Liver (tissue), 9 donors: ENCODE data around the gene PLA2G6. TPM values are rescaled to one million over a fixed set of nuclear protein-coding genes. Genes with fewer than 3 reads are reported as not detected.

Experiments
- DNase-seq: peaks from one replicate; pipeline ENCODE4 v3.0.0-alpha.2; 2017; ENCODE audit warnings: low spot score
- H3K27ac ChIP-seq, 2 donors: one replicate each; pipeline ENCODE4 v1.7.0; 2013; ENCODE audit warnings: inconsistent platforms in 2 of 2, low read length in 2 of 2, control low read depth in 1 of 2, low read depth in 1 of 2, mild to moderate bottlenecking in 1 of 2
- H3K27me3 ChIP-seq, 4 donors: one replicate each; pipeline versions ENCODE4 v1.6.1 to v1.7.0; 2013; ENCODE audit warnings: low read length in 3 of 4, inconsistent platforms in 1 of 4, mild to moderate bottlenecking in 1 of 4, moderate library complexity in 1 of 4; ENCODE audit not compliant: control insufficient read depth in 4 of 4, insufficient read depth in 4 of 4
- H3K36me3 ChIP-seq, 4 donors: one replicate each; pipeline versions ENCODE4 v1.6.1 to v1.7.0; 2013; ENCODE audit warnings: low read length in 3 of 4, mild to moderate bottlenecking in 3 of 4, low read depth in 1 of 4, moderate library complexity in 1 of 4; ENCODE audit not compliant: control insufficient read depth in 4 of 4, insufficient read depth in 3 of 4
- H3K4me1 ChIP-seq, 4 donors: one replicate each; pipeline versions ENCODE4 v1.6.1 to v1.7.0; 2013; ENCODE audit warnings: low read length in 3 of 4, mild to moderate bottlenecking in 3 of 4, moderate library complexity in 1 of 4; ENCODE audit not compliant: control insufficient read depth in 4 of 4, insufficient read depth in 4 of 4
- H3K4me3 ChIP-seq, 3 donors: one replicate each; pipeline versions ENCODE4 v1.6.1 to v1.7.0; 2013; ENCODE audit warnings: low read length in 3 of 3, control low read depth in 1 of 3, low read depth in 1 of 3, mild to moderate bottlenecking in 1 of 3
- H3K9ac ChIP-seq, 2 donors: one replicate each; pipeline ENCODE4 v1.7.0; 2013; ENCODE audit warnings: low read length in 2 of 2, mild to moderate bottlenecking in 2 of 2, moderate library complexity in 2 of 2, control low read depth in 1 of 2, low read depth in 1 of 2
- H3K9me3 ChIP-seq, 4 donors: one replicate each; pipeline versions ENCODE4 v1.6.1 to v1.7.0; 2013; ENCODE audit warnings: low read length in 3 of 4; ENCODE audit not compliant: control insufficient read depth in 4 of 4
- EGR1 ChIP-seq, 2 donors: IDR thresholded peaks; 2 replicates each; pipeline ENCODE4 v1.6.1; 2016 to 2018; ENCODE audit warnings: antibody characterized with exemption in 2 of 2, low read depth in 2 of 2
- FOXA1 ChIP-seq: IDR thresholded peaks from 2 replicates; pipeline ENCODE4 v1.6.1; 2016; ENCODE audit warnings: antibody characterized with exemption
- HNF4A ChIP-seq, 2 donors: conservative IDR thresholded peaks; 2 replicates each; pipeline ENCODE4 v1.6.1; 2016; ENCODE audit warnings: antibody characterized with exemption in 2 of 2, mild to moderate bottlenecking in 2 of 2
- HNF4G ChIP-seq: IDR thresholded peaks from 2 replicates; pipeline ENCODE4 v1.6.1; 2016; ENCODE audit warnings: antibody characterized with exemption
- NR2F2 ChIP-seq: IDR thresholded peaks from 2 replicates; pipeline ENCODE4 v1.6.1; 2016; ENCODE audit warnings: antibody characterized with exemption
- RAD21 ChIP-seq, 2 donors: IDR thresholded peaks; 2 replicates each; pipeline ENCODE4 v1.6.1; 2016; ENCODE audit warnings: antibody characterized with exemption in 2 of 2, mild to moderate bottlenecking in 2 of 2
- SP1 ChIP-seq: IDR thresholded peaks from 2 replicates; pipeline ENCODE4 v1.6.1; 2018; ENCODE audit warnings: antibody characterized with exemption, mild to moderate bottlenecking
- TAF1 ChIP-seq: conservative IDR thresholded peaks from 2 replicates; pipeline ENCODE4 v1.6.1; 2016; ENCODE audit warnings: antibody characterized with exemption, mild to moderate bottlenecking
- WGBS: extraction: QIAGEN DNeasy Blood & Tissue Kit; methylation state at CpG from one replicate; pipeline ENCODE4 v1.1.7; 2013; 5-methylcytosine and 5-hydroxymethylcytosine counted together
- polyA plus RNA-seq, 2 donors: library from polyadenylated mRNA; stranded (reverse) in 1 of 2; unstranded in 1 of 2; fragments of 200-250 nt in 1 of 2; fragments of >200 nt in 1 of 2; fragmentation: Nextera tagmentation in 1 of 2; extraction: Ambion mirVana in 1 of 2; gene quantifications; one replicate each; pipeline versions ENCODE4 v1.2.1 to v1.2.3, GENCODE V29; 2013 to 2015
- total RNA-seq, 2 donors: library from RNA; depleted of rRNA; stranded (reverse); fragments of >200 nt; gene quantifications; one replicate each; pipeline ENCODE4 v1.2.3, GENCODE V29; 2014
- TF ChIP-seq, protein P1 (sequence below): IDR thresholded peaks from 2 replicates; pipeline ENCODE4 v1.6.1; 2016; ENCODE audit warnings: antibody characterized with exemption
- TF ChIP-seq, protein P2 (sequence below): IDR thresholded peaks from 2 replicates; pipeline ENCODE4 v1.6.1; 2016; ENCODE audit warnings: antibody characterized with exemption, mild to moderate bottlenecking
- TF ChIP-seq, protein P3 (sequence below): IDR thresholded peaks from 2 replicates; pipeline ENCODE4 v1.6.1; 2016; ENCODE audit warnings: antibody characterized with exemption
- TF ChIP-seq, protein P4 (sequence below): fragments of 150-350 bp; IDR thresholded peaks from 2 replicates; pipeline ENCODE4 v1.5.1; 2017; ENCODE audit warnings: improper control_type of control experiment, low read depth, low read length; ENCODE audit not compliant: missing input control
- donor health status: healthy.
- donor health status: healthy.
- donor health status: healthy.
- donor health status: healthy.
- donor health status: healthy.

Gene PLA2G6
- total and polyA plus RNA-seq, 4 donors, result 5.7 to 9.0 (median 7.2) TPM

DNA sequence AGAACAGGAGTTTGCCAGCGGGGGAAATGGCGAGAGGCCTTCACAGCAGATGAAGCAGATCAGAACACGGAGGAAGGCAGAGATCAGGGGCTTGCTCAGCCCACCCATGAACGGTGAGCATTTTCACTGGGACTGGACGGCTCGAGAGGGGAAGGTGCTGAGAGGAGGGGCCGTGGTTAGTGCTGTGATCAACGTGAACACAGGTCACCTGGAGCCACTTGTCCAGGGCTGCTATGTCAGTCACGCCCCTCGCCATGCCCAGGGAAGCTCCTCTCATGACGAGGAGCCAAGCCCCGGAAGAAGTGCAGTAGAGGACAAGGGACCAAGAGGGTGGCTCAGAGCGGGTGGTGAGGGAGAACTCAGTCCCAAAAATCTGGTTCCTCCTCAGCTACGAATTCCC, 7.0 kb downstream of the PLA2G6 start:
- no peak for DNase-seq
- Histone ChIP-seq H3K4me1 (peaks cover 7 to 17% (median 17%) of the 10 kb centered on the region in 4 donors), H3K4me3 (no peak overlapping the region), H3K27ac (no peak overlapping the region), H3K27me3 (no peaks in the 10 kb centered on the region), H3K36me3 (peaks cover 0 to 1% (median 0%) of the 10 kb centered on the region in 4 donors), H3K9me3 (no peaks in the 10 kb centered on the region), H3K9ac (no peak overlapping the region)
- no peak for TF ChIP-seq TAF1
- TF ChIP-seq, protein P1, sequence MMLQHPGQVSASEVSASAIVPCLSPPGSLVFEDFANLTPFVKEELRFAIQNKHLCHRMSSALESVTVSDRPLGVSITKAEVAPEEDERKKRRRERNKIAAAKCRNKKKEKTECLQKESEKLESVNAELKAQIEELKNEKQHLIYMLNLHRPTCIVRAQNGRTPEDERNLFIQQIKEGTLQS, result no peak
- TF ChIP-seq SP1, result no peak
- no peak for TF ChIP-seq NR2F2
- TF ChIP-seq, protein P2, sequence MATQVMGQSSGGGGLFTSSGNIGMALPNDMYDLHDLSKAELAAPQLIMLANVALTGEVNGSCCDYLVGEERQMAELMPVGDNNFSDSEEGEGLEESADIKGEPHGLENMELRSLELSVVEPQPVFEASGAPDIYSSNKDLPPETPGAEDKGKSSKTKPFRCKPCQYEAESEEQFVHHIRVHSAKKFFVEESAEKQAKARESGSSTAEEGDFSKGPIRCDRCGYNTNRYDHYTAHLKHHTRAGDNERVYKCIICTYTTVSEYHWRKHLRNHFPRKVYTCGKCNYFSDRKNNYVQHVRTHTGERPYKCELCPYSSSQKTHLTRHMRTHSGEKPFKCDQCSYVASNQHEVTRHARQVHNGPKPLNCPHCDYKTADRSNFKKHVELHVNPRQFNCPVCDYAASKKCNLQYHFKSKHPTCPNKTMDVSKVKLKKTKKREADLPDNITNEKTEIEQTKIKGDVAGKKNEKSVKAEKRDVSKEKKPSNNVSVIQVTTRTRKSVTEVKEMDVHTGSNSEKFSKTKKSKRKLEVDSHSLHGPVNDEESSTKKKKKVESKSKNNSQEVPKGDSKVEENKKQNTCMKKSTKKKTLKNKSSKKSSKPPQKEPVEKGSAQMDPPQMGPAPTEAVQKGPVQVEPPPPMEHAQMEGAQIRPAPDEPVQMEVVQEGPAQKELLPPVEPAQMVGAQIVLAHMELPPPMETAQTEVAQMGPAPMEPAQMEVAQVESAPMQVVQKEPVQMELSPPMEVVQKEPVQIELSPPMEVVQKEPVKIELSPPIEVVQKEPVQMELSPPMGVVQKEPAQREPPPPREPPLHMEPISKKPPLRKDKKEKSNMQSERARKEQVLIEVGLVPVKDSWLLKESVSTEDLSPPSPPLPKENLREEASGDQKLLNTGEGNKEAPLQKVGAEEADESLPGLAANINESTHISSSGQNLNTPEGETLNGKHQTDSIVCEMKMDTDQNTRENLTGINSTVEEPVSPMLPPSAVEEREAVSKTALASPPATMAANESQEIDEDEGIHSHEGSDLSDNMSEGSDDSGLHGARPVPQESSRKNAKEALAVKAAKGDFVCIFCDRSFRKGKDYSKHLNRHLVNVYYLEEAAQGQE, result no peak
- TF ChIP-seq FOXA1, result no peak
- TF ChIP-seq, protein P3, sequence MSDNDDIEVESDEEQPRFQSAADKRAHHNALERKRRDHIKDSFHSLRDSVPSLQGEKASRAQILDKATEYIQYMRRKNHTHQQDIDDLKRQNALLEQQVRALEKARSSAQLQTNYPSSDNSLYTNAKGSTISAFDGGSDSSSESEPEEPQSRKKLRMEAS, result no peak
- no peak for TF ChIP-seq HNF4A (conservative IDR thresholded peaks at IDR 0.05)
- TF ChIP-seq, protein P4, sequence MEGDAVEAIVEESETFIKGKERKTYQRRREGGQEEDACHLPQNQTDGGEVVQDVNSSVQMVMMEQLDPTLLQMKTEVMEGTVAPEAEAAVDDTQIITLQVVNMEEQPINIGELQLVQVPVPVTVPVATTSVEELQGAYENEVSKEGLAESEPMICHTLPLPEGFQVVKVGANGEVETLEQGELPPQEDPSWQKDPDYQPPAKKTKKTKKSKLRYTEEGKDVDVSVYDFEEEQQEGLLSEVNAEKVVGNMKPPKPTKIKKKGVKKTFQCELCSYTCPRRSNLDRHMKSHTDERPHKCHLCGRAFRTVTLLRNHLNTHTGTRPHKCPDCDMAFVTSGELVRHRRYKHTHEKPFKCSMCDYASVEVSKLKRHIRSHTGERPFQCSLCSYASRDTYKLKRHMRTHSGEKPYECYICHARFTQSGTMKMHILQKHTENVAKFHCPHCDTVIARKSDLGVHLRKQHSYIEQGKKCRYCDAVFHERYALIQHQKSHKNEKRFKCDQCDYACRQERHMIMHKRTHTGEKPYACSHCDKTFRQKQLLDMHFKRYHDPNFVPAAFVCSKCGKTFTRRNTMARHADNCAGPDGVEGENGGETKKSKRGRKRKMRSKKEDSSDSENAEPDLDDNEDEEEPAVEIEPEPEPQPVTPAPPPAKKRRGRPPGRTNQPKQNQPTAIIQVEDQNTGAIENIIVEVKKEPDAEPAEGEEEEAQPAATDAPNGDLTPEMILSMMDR, result no peak
- no peak for TF ChIP-seq HNF4G
- TF ChIP-seq RAD21 (IDR thresholded peaks at IDR 0.05), result no peak
- WGBS, result 94% methylated on average over 14 of the region's 14 CpGs

DNA sequence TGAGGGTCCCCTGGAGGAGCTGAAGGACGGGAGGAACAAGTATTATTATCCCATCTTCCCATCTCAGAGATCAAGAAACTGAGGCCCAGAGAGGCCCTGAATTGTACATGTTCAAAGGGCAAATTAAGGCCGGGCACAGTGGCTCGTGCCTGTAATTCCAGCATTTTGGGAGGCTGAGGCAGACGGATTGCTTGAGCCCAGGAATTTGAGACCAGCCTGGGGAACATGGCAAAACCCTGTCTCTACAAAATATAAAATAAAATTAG, 8.1 kb downstream of the PLA2G6 start:
- peaks cover 0 to 1% (median 0%) of the 10 kb centered on the region in 4 donors for H3K36me3 ChIP-seq
- H3K27me3 ChIP-seq, result no peaks in the 10 kb centered on the region
- H3K4me1 ChIP-seq, result peaks cover 7 to 17% (median 17%) of the 10 kb centered on the region in 4 donors
- no peak overlapping the region for H3K27ac ChIP-seq
- no peaks in the 10 kb centered on the region for H3K9me3 ChIP-seq
- H3K9ac ChIP-seq, result no peak overlapping the region
- 98% methylated on average over 4 of the region's 4 CpGs for WGBS
- DNase-seq, result no peak
- H3K4me3 ChIP-seq, result no peak overlapping the region
- TF ChIP-seq RAD21 (IDR thresholded peaks at IDR 0.05) (no peak), NR2F2 (no peak), TAF1 (no peak), EGR1 (IDR thresholded peaks at IDR 0.05; ENCODE audit: low read depth in 2 of 2) (no peak), FOXA1 (no peak), SP1 (no peak)
- TF ChIP-seq, protein P3, result no peak
- TF ChIP-seq, protein P1, result no peak
- TF ChIP-seq, protein P4, result no peak
- TF ChIP-seq, protein P2, result no peak
